ENCODE measurements around the gene TTLL3.

Gene TTLL3

DNA sequence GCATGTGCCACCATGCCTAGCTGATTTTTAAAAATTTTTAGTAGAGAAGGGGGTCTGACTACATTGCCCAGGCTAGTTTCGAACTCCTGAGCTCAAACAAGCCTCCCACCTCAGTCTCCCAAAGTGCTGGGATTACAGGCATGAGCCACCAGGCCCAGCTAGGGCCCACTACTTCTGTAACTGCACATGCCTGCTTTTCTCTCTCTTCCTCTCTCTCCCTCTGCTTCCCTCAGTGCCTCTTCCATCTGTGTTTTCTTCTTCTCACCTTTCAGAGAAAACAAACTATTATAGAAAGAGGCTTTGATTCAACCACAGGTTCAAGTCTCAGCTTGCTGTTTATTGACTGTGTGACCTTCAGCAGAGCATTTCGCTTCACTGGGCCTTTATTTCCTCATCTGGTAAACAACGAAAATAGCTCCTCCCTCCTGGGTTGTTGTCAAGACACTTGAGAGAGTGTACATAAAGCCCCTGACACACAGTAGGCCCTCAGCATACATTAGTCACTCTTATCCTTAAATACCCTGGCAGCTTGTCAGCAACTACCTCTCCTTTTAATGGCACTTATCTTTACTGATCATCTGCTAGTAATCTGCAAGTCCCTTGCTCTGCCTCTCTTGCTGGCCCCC is 28.0 kb upstream of the TTLL3 start:
- DNase-seq = no peak

DNA sequence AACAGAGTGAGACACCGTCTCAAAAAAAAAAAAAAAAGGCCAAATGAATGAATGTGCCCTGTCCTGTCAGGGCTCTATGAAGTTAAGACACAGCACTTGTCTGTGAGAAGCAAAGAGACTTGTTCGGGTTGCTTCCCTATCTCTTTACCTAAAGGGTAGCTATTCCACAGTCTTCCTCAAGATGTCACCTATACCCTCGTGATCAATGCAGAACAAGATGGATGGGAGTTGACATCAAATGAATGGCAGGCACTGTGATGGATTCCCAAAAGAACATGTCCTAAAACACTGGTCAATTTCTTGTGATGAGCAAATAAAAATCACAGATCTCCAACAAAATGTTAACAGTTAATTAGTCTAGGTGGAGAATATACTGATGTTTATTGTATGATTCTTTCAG is 27.3 kb upstream of the TTLL3 start:
- peak; percentile 31 for DNase-seq

DNA sequence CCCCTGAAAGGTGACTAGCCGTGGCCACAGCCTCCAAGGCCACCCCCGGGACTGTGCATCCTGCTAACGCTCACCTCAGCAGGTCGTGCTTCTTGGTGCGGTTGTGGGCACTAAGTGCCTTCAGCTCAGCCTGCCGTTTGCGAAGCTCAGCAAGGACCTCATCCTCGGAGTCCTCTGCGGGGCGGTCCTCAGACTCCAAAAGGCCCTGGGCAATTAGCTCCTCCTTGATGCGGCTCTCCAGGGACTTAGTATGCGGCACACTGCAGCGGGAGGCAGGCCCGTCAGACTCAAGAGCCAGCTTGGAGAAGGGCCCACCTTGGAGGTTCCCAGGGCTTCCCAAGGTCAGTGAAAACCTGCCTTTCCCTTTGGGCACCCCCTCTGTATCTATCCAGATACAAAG is 26.1 kb upstream of the TTLL3 start:
- DNase-seq = no peak

DNA sequence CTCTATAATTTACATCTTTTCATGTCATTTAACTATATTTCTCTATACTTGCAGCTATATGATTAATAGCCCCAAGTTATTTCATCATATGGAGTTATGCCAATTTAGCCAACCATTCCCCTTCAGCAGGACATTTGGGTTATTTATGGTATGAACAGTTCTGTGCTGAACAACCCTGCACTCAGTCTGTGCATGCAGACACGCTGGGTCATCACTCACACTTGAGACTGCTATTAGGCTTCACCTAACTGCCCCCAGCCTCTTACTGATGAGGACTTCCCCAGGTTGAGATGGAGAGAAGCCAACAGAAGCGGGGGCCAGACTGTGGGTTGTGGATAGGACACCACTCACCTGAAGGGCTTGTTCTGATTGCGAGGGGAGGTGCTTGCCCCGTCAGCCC is 25.1 kb upstream of the TTLL3 start:
- DNase-seq = no peak

DNA sequence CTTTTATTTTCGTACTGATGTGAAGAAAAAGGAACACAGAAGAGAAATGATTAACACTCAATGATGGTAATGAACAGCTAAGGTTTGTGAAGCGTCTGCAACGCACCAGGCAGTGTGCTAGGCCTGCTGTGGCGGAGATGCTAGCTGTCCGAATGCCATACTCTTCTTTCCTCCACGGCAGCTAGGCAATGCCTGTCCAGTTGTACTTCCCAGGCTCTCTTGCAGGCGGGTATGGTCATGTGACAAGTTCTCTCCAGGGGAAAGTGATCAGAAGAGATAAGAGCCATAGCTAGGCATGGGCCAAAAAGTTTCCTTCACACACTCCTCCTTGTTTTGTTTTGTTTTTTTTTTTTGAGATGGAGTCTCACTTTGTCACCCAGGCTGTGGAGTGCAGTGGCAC is 24.5 kb upstream of the TTLL3 start:
- DNase-seq = no peak

DNA sequence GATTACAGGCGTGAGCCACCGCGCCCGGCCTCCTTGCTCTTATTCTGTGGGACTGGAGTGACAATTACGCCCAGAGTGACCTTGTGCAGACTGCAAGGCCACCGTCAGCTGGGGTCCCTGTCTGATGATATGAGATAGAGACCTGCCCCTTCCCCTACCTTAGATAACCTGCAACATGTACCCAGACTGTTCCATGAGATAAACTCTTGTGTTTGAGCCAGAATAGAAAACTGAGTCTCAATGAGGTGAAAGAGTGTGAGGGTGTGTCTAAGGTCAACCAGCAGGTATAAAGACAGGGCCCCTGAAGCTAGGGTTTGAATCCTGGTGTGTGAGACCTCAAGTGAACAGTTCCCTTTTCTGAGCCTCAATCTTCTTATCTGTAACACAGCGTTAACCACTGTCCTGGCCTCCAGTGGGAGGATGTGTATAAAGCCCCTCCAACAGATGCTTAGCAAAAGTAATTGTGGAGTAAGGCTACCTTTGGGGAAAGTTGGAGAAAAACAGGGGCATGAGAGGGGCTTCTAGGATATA is 23.8 kb upstream of the TTLL3 start:
- DNase-seq = no peak

DNA sequence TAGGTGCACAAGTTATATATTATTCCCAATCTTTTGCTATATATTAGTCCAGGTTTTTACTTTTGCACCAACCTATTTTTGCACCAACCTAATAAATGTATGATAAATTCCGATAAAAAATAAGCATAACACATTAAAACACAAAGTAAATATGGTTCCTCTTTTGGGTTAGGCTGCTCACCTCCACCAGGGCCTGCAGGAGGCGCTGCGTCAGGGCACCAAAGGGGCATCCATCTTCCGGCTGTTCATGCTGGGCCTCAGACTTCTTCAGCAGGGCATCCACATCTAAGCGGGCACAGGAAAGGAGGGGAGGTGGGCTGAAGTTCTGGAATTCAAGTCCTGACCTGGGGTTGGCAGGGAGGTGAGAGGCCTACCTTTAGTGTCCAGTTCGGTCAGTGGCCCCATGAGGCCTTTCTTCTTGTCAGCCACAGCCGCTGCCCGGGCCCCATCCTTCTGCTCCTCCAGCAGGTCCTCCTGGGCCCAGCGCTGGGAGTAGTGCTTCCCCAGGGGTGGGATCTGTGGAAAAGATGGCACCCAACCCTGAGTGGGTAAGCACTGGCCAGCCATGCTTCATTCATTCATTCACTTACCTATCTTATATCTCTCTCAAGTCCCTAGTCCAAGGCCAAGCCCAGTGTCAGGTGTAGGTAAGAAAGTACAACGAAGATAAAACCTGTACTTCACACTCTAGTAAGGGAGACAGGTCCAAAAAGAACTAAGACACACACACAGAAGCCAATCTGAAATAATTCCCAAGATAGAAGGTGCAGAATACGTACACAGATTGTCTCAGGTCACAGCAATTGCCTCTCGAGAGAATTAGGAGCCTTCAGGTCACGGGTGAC is 23.0 kb upstream of the TTLL3 start:
- no peak for DNase-seq

DNA sequence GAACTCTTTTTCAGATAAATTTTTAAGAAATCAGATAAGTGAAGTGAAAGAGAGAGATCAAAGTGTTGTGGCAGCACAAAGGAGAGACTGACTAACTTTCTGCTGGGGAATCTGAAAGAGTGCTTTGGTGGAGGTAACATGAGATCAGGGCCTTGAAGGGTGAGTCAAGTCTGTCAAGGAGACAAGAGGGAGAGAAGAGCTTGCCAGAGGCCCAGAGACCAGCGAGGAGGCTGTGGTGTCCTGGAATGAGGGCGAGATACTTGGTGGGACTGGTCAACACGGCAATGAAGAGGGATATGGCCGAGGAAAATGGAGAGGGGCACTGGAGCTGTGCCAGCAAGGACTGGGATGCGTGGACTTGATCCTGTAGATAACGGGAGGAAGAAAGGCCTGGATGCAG is 22.3 kb upstream of the TTLL3 start:
- DNase-seq = no peak

DNA sequence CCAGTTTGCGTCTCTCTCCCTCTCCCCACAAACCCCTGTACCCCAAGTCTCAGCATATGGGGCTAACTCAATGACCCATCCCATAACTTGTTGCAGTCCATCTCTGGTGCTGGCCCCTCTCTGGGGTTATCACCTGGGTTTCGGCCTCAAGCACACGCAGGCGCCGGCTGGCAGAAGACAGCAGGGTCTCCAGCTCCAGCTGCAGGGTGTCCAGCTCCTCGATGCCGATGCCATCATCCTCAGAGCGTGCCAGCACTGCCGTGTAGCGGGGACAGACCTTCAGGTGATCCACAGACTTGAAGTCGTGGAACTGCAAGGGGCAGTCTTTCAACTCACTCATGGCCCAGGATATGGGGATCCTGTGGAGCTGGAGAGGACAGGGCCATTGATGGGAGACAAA is 18.9 kb upstream of the TTLL3 start:
- DNase-seq = no peak

DNA sequence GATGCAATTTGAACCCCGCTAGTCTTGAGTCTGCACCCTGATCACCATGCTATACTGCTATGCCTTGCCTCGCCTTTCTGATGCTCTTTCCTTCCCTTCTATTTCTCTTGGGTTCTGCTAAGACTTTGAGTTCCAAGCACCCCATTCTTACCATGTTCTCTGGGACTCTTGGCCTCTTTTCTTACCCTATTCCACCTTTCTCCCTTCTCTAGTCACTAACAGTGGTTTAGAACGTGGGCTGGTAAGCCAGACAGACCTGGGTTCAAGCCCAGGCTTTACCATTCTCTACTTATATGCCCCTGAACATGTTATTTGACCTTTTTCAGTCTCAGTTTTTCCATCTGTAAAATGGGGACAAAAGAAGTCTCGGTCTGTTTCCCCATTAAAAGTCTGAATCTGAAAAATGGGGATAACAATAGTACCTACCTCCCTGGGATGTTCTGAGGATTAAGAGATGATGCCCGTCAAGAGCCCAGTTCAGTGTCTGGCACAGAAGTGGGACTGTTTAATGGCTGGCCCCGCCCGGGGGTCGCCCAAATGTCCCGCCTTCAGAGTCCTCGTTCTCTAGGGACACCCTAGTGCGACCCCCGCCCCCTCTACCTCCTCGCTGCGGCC is 18.2 kb upstream of the TTLL3 start:
- no peak for DNase-seq

DNA sequence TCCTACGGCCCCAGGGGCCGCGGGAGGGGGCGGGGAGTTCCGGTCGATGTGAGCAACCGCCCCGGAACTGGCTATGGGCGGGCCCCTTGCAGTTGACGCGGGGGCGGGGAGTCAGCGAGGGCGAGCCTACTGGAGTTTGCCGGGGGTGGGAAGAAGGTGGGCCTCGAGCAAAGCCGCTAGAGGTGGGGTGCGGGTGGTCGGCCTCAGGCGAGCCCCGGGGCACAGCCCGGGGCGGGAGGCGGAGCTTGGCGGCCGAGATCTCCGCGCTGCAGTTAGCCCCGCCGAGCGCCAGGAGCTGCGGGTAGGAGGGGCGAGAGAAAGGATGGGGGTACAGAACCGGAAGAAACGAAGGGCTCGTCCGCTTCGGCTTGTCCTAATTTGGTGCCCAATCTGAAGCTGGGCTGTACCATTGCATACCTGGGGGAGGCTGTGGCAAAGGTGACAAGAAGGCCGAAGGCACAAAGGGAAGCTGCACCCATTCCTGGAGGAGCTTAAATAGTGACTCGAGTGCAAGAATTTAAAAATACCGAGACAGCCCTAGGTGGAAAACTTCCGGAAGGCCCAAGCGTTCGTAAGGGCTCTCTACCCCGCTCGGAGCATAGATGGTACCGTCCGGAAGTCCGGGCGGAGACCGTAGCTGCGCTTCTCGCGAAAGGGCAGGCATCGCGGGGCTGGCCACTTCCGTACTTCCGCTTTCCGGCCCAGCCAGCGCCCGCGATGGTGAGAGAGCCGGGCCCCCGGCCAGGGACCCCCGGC is 17.5 kb upstream of the TTLL3 start, which contains the start of the genes ARPC4 and TADA3:
Gene ARPC4, plus strand, starts transcription at position 678 of the 756 bp plus-strand sequence. Its CDS starts 40 bp downstream, at position 718.
Gene TADA3, minus strand, starts transcription at position 69 of the 756 bp plus-strand sequence. CDS start 1,007 bp downstream, outside the sequence.
- DNase-seq = peak; percentile 93

DNA sequence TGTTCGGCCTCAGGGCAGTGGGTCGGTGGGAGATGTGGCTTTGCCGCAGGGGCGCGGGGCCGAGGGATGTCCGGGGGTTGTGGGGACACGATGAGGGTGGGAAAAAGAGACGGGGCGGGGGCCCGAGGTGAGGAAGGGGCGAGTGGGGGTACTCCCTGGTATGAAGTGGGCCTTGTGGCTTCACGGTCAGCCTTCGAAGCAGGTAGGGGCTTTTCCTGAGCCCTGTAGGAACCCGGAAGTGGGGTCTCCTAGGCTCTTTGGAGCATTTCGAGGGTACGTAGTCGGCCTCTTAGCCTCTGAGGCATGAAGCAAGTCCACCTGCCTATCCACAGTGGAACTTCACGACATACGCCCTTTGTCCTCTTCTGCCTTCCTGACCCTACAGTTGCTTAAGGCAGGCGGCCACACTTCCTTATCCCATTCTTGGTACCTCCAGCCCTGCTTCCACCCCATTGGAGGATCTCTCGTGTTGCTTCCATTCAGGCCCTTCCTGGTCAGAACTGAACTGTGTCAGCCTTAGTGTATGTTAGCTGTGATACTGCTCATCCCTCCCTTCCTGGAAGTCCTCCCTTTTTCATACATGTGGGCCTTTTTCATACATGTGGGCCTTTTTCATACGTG is 16.8 kb upstream of the TTLL3 start:
- DNase-seq = peak; percentile 47

DNA sequence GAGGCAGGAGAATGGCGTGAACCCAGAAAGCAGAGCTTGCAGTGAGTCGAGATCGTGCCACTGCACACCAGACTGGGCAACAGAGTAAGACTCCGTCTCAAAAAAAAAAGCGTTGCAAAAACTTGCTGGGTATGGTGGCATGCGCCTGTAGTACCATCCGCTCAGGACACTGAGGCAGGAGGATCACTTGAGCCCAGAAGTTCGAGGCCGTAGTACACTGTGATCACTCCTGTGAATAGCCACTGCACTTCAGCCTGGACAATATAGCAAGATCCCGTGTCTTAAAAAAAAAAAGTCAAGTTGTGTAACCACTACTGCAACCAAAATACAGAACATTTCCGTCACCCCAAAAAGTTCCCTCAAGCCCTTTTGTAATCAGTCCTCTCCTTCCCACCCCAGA is 15.7 kb upstream of the TTLL3 start:
- DNase-seq = no peak

DNA sequence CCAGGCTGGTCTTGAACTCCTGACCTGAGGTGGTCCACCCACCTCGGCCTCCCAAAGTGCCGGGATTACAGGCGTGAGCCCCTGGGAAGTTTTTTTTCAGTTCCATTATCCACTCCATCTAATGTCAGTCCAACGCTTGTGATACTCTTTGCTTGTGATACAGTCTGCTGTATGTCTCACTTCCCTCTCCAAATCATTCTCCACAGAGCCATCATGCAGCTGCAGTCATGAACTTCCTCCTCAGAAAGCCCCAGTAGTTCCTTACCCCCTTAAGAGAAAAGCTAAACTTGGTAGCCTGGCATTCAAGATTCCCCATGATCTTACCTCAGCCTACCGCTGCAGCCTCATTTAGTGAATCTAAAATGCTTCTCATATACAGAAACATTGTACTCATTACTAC is 14.9 kb upstream of the TTLL3 start:
- no peak for DNase-seq

DNA sequence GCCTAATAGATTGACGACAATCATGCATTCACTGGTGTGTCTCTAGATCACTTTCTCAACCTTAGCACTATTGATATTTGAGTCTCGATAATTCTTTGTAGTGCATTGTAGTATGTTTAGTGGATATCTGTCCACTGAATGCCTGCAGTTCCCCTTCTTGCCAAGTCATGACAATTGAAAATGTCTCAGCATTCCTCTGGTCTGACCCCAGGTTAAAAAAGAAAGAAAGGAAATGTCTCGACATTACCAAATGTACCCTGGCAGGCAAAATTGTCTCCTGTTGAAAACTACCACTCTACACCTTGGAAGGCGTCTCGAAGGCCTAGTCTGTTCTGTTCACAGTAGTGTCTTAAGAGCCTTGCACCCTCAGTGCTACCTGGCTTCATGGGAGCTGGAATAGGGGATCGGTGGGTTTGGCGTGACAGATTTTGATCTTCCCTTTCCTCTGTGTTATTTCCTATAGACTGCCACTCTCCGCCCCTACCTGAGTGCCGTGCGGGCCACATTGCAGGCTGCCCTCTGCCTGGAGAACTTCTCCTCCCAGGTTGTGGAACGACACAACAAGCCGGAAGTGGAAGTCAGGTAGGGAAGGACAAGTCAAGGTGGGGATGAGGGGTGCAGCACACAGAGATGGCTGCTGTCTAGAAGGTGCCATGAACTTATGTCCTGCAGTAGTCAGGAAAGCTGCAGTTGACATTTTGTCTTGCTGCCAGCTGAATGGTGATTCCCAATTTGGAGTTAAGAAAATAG is 12.7 kb upstream of the TTLL3 start:
- no peak for DNase-seq

DNA sequence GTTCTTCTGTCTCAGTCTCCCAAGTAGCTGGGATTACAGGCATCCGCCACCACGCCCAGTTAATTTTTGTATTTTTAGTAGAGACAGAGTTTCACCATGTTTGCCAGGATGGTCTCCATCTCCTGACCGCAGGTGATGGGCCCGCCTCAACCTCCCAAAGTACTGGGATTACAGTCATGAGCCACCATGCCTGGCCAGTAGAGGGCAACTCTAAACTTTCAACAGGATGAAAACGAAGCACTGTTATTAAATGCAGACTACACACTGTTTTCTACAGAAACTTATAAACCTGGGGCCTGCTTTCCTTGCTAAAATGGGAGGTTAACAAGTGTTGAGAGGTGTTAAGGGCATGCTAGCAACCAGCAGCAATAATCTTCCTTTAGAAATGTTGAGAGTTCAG is 9.5 kb upstream of the TTLL3 start:
- no peak for DNase-seq

DNA sequence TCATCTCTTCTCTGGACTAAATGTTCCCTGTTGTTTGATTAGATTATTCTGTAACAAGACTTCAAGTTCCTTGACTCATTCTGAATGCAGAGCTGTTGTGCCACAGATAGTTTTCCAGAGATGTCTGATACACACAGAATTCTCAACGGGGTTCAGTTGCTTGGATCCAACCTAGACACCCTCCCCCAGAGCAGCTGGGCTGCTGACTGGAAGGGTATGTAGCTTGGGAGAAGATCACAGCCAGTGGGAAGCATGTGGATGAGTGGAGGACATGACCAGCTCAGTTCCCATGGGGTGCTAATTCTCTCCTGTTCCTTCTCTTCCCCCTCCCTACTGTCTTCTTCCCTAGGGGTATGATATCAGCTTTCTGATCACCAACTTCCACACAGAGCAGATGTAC is 6.6 kb upstream of the TTLL3 start:
- DNase-seq = no peak

DNA sequence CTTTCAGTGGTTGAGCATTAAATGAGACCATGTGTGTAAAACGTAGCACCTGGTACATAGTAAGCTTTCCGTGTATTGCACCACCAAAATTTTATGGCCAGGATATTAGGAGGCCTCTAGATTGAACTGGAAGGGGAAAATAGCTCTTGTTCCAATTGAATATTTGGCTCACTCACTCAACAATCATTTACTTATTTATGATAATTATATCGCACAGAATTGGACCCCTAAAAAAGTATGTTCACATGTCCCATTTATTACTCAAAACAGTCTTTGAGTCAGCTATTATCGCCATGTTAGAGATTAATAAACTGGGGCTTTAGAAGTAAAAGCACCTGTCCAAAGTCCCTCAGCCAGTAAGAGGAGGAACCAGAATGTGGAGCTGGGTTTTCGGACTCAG is 5.1 kb upstream of the TTLL3 start:
- DNase-seq = no peak

DNA sequence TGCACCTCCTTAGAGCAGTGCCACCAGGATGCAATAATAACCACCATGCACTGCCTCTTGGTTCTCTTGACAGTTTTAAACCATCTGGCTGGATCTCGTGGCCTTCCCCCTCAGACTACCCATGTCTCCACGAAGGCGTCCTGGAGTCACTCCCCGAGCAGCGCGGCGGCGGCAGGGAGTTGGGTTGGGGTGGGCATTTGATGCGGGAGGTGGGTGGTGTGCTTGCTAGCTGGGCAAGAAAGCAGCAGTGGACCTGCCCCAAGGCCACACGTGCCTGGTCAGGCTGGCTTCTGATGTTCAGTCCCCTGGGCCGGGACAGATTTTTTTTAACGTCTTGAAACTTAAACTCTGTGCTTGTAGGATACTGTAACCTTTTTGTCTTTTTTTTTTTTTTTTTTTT is 3.9 kb upstream of the TTLL3 start:
- no peak for DNase-seq

DNA sequence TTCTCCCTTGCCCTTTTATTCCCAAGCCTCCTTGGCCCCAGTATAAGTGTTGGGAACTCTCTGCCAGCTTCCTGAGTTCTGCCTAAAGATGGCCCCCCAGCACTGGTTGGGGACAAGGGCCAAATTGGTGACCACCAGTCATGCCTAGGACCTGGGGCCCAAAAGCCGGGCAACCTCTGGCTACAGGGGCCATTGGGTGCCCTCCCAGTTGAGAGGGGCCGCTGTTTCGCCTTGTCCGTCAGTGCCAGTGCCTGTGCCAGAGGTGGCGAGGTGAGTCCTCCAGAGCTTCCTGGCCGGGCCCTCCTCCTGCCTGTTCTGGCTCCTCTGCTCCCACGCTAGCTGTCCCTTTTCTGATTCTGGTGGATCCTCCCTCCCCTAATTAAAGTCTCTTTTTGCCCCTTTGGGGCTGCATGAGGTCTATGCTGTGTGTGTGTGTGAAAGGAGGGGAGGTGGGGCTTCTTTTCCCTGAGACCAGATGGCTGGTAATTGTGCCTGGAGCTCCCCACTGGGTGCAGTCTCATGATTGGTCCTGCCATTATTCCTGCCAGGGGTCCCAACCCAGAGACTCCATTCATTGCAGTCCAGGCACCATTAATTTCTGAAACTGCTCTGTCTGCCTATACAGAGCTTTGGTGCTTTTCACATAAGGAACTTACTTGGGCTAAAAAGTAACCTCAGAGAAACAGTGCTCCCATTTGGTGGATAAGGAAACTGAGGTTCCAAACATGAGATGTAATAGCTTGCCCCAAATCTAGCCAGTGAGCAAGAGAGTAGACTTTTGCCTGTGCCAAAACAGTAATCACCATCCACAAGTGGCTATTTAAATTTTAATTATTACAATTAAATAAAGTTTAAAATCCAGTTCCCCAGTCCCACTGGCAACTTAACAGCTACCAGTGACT is 3.1 kb upstream of the TTLL3 start:
- no peak for DNase-seq

DNA sequence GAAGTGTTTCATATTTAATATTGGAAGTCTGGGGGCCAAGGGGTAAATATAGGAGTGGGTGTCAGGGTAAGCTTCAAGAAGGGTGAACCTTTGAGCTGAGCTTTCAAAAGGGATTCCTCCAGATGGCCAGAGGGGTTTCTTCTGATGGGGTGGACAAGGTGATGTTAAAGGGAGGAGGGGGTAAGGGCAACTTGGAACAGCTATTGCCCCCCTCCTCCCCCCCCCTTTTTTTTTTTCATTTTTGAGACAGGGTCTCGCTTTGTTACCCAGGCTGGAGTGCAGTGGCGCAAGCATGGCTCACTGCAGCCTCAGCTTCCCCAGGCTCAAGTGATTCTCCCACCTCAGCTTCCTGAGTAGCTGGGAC is 2.1 kb upstream of the TTLL3 start:
- DNase-seq = no peak

All from CD4-positive, alpha-beta T cell treated with Interleukin-21 for 1 hour (primary cell).